Measurements from ENCODE around the gene TRIM24.

Gene TRIM24

GRCh38 chr7:138433583-138434443 lies 26.2 kb upstream of the TRIM24 start:
- H3K27ac ChIP-seq = no peak overlapping the region
- no peak for TF ChIP-seq CTCF (IDR thresholded peaks at IDR 0.05)

- TF ChIP-seq CTCF (IDR thresholded peaks at IDR 0.05) (no peak), ZFX (IDR thresholded peaks at IDR 0.05; ENCODE audit: borderline replicate concordance) (no peak)
- no peak overlapping the region for H3K27ac ChIP-seq
Measured at GRCh38 chr7:138434597-138435019, 25.5 kb upstream of the TRIM24 start.

- H3K27ac ChIP-seq = no peak overlapping the region
- TF ChIP-seq ZFX (IDR thresholded peaks at IDR 0.05; ENCODE audit: borderline replicate concordance) (no peak), CTCF (IDR thresholded peaks at IDR 0.05) (no peak)
Measured at GRCh38 chr7:138435231-138435919, 24.7 kb upstream of the TRIM24 start.

GRCh38 chr7:138436388-138436787 lies 23.7 kb upstream of the TRIM24 start:
- TF ChIP-seq CTCF (IDR thresholded peaks at IDR 0.05) (no peak), ZFX (IDR thresholded peaks at IDR 0.05; ENCODE audit: borderline replicate concordance) (no peak)

GRCh38 chr7:138440460-138440859 lies 19.6 kb upstream of the TRIM24 start:
- no peak overlapping the region for H3K27ac ChIP-seq
- TF ChIP-seq CTCF (IDR thresholded peaks at IDR 0.05) (no peak), ZFX (IDR thresholded peaks at IDR 0.05; ENCODE audit: borderline replicate concordance) (no peak)

More at GRCh38 chr7:138436388-138436787, 23.7 kb upstream of the TRIM24 start:
- no peak overlapping the region for H3K27ac ChIP-seq

- TF ChIP-seq CTCF (IDR thresholded peaks at IDR 0.05) (no peak), ZFX (IDR thresholded peaks at IDR 0.05; ENCODE audit: borderline replicate concordance) (no peak)
- H3K27ac ChIP-seq = no peak overlapping the region
Measured at GRCh38 chr7:138442822-138443221, 17.2 kb upstream of the TRIM24 start.

- TF ChIP-seq ZFX (IDR thresholded peaks at IDR 0.05; ENCODE audit: borderline replicate concordance) = no peak
- peak; percentile 73 for TF ChIP-seq CTCF (IDR thresholded peaks at IDR 0.05)
- no peak overlapping the region for H3K27ac ChIP-seq
Measured at GRCh38 chr7:138449580-138449979, 10.5 kb upstream of the TRIM24 start.

Measured in 22Rv1 (cell line).